H1 (cell line): Measurements from ENCODE around the gene EEF1A2. TPM values are rescaled to one million over a fixed set of nuclear protein-coding genes. Genes with fewer than 3 reads are reported as not detected.

Experiments used
- EP300 ChIP-seq, 2 experiments: IDR thresholded peaks; 1 replicate in 1 of 2; 2 replicates in 1 of 2; pipeline ENCODE4 v1.6.1; 2011 to 2012; ENCODE audit warnings: low read depth in 2 of 2, low read length in 2 of 2, mild to moderate bottlenecking in 2 of 2, borderline replicate concordance in 1 of 2, inconsistent platforms in 1 of 2, moderate library complexity in 1 of 2
- FOSL1 ChIP-seq: IDR thresholded peaks from 2 replicates; pipeline ENCODE4 v1.6.1; 2011; ENCODE audit warnings: mild to moderate bottlenecking, low read depth, low read length, moderate library complexity; ENCODE audit not compliant: insufficient read depth
- MAFK ChIP-seq: IDR thresholded peaks from 2 replicates; pipeline ENCODE4 v1.6.1; 2012; ENCODE audit warnings: low read depth, mild to moderate bottlenecking, improper control_type of control experiment, low read length
- SIRT6 ChIP-seq: IDR thresholded peaks from one replicate; pipeline ENCODE4 v1.7.1; 2012; ENCODE audit warnings: low read length, inconsistent platforms
- SP4 ChIP-seq: IDR thresholded peaks from 2 replicates; pipeline ENCODE4 v1.6.1; 2012; ENCODE audit warnings: low read length, inconsistent platforms
- TBP ChIP-seq: IDR thresholded peaks from 2 replicates; pipeline ENCODE4 v1.6.1; 2011; ENCODE audit warnings: low read depth, low read length, improper control_type of control experiment
- polyA plus RNA-seq, 7 experiments: library from polyadenylated mRNA; depleted of rRNA in 3 of 7; stranded (reverse) in 5 of 7; unstranded in 2 of 7; fragments of >200 nt in 5 of 7; fragments of 200-250 nt in 2 of 7; gene quantifications; 1 replicate in 5 of 7; 2 replicates in 1 of 7; 4 replicates in 1 of 7; pipeline versions ENCODE4 v1.2.1 to v1.2.3, GENCODE V29; 2011 to 2013; ENCODE audit warnings: missing spikeins in 2 of 7, mixed read lengths in 2 of 7
- total RNA-seq: library from RNA; stranded (reverse); fragmentation: NEBNext Ultra II Directional; extraction: Animal tissue kit (Norgen Biotek cat#: 25700); gene quantifications from 2 replicates; pipeline ENCODE4 v1.2.1, GENCODE V29; 2021

EEF1A2 gene
- total and polyA plus RNA-seq, 2 of the 8 experiments (the other 6 are each of a cell fraction or from before 2014, with no cell fraction given), result 7.4 to 25.8 TPM

DNA sequence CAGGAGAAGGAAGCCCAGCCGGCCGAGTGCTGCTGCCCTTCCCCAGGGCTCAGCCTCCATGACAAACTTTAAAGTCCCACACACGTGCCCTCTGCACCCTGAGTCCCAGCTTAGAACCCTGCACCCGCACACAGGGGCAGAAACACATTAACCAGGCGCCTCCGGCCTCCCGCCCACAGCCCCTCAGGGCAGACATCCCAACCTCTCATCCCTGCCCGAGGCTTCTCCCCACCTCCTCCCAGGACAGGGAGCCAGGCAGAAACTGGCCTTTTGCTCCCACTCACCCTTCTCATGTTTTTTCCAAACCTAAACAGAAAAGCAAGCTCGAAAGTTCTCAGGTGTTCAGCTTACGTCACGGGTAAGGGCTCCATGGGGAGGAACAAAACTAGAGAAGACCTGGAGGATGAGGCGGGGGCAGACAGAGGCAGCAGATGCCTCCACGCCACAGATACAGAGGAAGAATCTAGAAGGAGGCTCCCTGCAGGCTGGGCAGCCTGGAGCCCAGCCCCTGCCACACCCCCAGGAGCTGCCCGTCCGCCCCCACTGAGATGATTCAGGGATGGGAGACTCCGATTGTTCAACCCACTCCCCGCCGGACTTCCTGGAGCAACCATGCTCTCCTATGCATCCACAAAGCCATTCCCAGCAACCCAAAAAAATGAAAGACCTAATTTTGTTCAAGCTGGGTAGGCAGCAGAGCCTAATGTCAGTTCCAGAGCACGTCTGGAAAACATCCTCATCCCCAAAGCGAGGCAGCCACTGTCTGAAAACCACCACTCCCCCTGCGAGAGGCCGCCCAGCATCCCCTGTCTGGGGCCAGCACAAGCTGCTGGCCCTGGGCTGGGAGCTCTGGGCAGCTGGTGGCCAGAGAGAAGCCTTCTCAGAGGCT is 35.2 kb downstream of the EEF1A2 start (continued):
- TF ChIP-seq MAFK, result no peak
- TF ChIP-seq SP4, result no peak
- TF ChIP-seq SIRT6, result no peak
- TF ChIP-seq FOSL1, result no peak
- no peak for TF ChIP-seq EP300 (IDR thresholded peaks at IDR 0.05; ENCODE audit: borderline replicate concordance in 1 of 2, low read depth in 2 of 2, low read length in 2 of 2)
- TF ChIP-seq TBP, result no peak
